HepG2 (cell line): Measurements from ENCODE around the gene GUCA2B. TPM values are rescaled to one million over a fixed set of nuclear protein-coding genes. Genes with fewer than 3 reads are reported as not detected.

ENCODE experiments used
- AGO2 ChIP-seq: fragments of 200-400 bp; formaldehyde crosslinking; optimal IDR thresholded peaks from 2 replicates; pipeline ENCODE3; 2017; ENCODE audit warnings: mild to moderate bottlenecking, low read depth, low read length, moderate library complexity
- CEBPG ChIP-seq: IDR thresholded peaks from 2 replicates; pipeline ENCODE4 v1.6.1; 2016
- HNF1B ChIP-seq: sonication (generic); formaldehyde crosslinking; IDR thresholded peaks from 2 replicates; pipeline ENCODE4 v1.5.1; 2020; ENCODE audit warnings: mild to moderate bottlenecking, moderate library complexity, missing genetic modification reagents
- NCOA2 ChIP-seq: sonication (generic); formaldehyde crosslinking; IDR thresholded peaks from 2 replicates; pipeline ENCODE4 v1.8.0; 2022; ENCODE audit warnings: inconsistent platforms
- NR2F1 ChIP-seq, 2 experiments: fragments of 450-650 bp in 1 of 2; formaldehyde crosslinking in 1 of 2; IDR thresholded peaks; 2 replicates each; pipeline versions ENCODE4 v1.5.0 to v1.6.1; 2016 to 2020; ENCODE audit warnings: mild to moderate bottlenecking in 1 of 2, missing compliant biosample characterization in 1 of 2, missing genetic modification reagents in 1 of 2, moderate library complexity in 1 of 2
- NR2F6 ChIP-seq, 2 experiments: IDR thresholded peaks; 2 replicates each; pipeline ENCODE4 v1.6.1; 2016; ENCODE audit warnings: antibody characterized with exemption in 1 of 2, mild to moderate bottlenecking in 1 of 2
- PBX2 ChIP-seq: IDR thresholded peaks from 2 replicates; pipeline ENCODE4 v1.6.1; 2016; ENCODE audit warnings: control low read depth
- SOX13 ChIP-seq, 3 experiments: fragments of 450-650 bp in 1 of 3; sonication (generic) in 1 of 3; formaldehyde crosslinking in 1 of 3; IDR thresholded peaks in 2 of 3; conservative IDR thresholded peaks in 1 of 3; 2 replicates each; pipeline versions ENCODE4 v1.5.0 to v1.6.1; 2016 to 2020; ENCODE audit warnings: antibody characterized with exemption in 1 of 3, mild to moderate bottlenecking in 1 of 3, missing compliant biosample characterization in 1 of 3, missing genetic modification reagents in 1 of 3, moderate library complexity in 1 of 3
- SOX5 ChIP-seq: IDR thresholded peaks from 2 replicates; pipeline ENCODE4 v1.6.1; 2016; ENCODE audit warnings: borderline replicate concordance
- ZBTB38 ChIP-seq: sonication (generic); formaldehyde crosslinking; IDR thresholded peaks from 2 replicates; pipeline ENCODE4 v1.5.1; 2020; ENCODE audit warnings: mild to moderate bottlenecking, missing genetic modification reagents
- ZNF646 ChIP-seq: sonication (generic); formaldehyde crosslinking; IDR thresholded peaks from 2 replicates; pipeline ENCODE4 v1.9.0; 2021; ENCODE audit warnings: mild to moderate bottlenecking, missing genetic modification reagents
- ZNF839 ChIP-seq: sonication (generic); formaldehyde crosslinking; IDR thresholded peaks from 2 replicates; pipeline ENCODE4 v1.4.0; 2020; ENCODE audit warnings: missing genetic modification reagents, mild to moderate bottlenecking, borderline replicate concordance
- polyA plus RNA-seq, 8 experiments: library from polyadenylated mRNA; depleted of rRNA in 3 of 8; stranded (reverse) in 7 of 8; unstranded in 1 of 8; fragments of >200 nt; fragmentation: Illumina TruSeq in 4 of 8; extraction: Trizol in 4 of 8; gene quantifications; 2 replicates each; pipeline versions ENCODE4 v1.2.1 to v1.2.3, GENCODE V29; 2011 to 2016; ENCODE audit warnings: low read depth in 4 of 8, missing spikeins in 1 of 8, mixed read lengths in 1 of 8; ENCODE audit not compliant: insufficient read depth in 1 of 8
- total RNA-seq, 5 experiments: library from RNA; depleted of rRNA; stranded (reverse); fragments of >200 nt; fragmentation: Illumina TruSeq; extraction: Trizol; gene quantifications; 2 replicates each; pipeline ENCODE4 v1.2.3, GENCODE V29; 2016; ENCODE audit warnings: low read depth in 1 of 5
- TF ChIP-seq, protein P1 (sequence below): IDR thresholded peaks from 2 replicates; pipeline ENCODE4 v1.4.0; 2020; ENCODE audit warnings: mild to moderate bottlenecking, missing genetic modification reagents

The GUCA2B gene
- total and polyA plus RNA-seq, 2 of the 13 experiments (the other 11 are each of a cell fraction or from before 2014, with no cell fraction given): not detected

GRCh38 chr1:42172381-42173133 is 19.3 kb downstream of the GUCA2B start (continued):
- TF ChIP-seq SOX13 (IDR thresholded peaks at IDR 0.05) (0 out of 2 replicates have a peak, but pooled peaks have one; percentile 25), SOX13 (CRISPR knock-in tag; conservative IDR thresholded peaks at IDR 0.05 in 1 of 2, IDR thresholded peaks at IDR 0.05 in 1 of 2) (peak in 1 of 2 experiments; percentile 72; a peak in 1 of 4 replicates), ZBTB38 (CRISPR knock-in tag) (0 out of 2 replicates have a peak, but pooled peaks have one; percentile 23), NR2F6 (IDR thresholded peaks at IDR 0.05) (no peak), NR2F6 (CRISPR knock-in tag; IDR thresholded peaks at IDR 0.05) (peak; percentile 60), SOX5 (peak; percentile 77), AGO2 (peak; percentile 59), NR2F1 (CRISPR knock-in tag; IDR thresholded peaks at IDR 0.05) (peak in 1 of 2 experiments; percentile 15; a peak in 1 of 4 replicates), NCOA2 (CRISPR knock-in tag) (peak; percentile 51), PBX2 (peak; percentile 80), ZNF839 (CRISPR knock-in tag) (no peak), HNF1B (CRISPR knock-in tag) (0 out of 2 replicates have a peak, but pooled peaks have one; percentile 13), ZNF646 (CRISPR knock-in tag) (peak; percentile 74), CEBPG (CRISPR knock-in tag) (no peak)
- TF ChIP-seq, protein P1, sequence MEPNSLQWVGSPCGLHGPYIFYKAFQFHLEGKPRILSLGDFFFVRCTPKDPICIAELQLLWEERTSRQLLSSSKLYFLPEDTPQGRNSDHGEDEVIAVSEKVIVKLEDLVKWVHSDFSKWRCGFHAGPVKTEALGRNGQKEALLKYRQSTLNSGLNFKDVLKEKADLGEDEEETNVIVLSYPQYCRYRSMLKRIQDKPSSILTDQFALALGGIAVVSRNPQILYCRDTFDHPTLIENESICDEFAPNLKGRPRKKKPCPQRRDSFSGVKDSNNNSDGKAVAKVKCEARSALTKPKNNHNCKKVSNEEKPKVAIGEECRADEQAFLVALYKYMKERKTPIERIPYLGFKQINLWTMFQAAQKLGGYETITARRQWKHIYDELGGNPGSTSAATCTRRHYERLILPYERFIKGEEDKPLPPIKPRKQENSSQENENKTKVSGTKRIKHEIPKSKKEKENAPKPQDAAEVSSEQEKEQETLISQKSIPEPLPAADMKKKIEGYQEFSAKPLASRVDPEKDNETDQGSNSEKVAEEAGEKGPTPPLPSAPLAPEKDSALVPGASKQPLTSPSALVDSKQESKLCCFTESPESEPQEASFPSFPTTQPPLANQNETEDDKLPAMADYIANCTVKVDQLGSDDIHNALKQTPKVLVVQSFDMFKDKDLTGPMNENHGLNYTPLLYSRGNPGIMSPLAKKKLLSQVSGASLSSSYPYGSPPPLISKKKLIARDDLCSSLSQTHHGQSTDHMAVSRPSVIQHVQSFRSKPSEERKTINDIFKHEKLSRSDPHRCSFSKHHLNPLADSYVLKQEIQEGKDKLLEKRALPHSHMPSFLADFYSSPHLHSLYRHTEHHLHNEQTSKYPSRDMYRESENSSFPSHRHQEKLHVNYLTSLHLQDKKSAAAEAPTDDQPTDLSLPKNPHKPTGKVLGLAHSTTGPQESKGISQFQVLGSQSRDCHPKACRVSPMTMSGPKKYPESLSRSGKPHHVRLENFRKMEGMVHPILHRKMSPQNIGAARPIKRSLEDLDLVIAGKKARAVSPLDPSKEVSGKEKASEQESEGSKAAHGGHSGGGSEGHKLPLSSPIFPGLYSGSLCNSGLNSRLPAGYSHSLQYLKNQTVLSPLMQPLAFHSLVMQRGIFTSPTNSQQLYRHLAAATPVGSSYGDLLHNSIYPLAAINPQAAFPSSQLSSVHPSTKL: peak; percentile 53; the same call in 1 of the 2 replicates
- TF ChIP-seq, all 625 proteins: peak for 28
